Right forelimb (tissue), 1 donor: Measurements from ENCODE around the gene RBL2.

ENCODE experiments used
- DNase-seq: peaks from one replicate; pipeline ENCODE4 v3.0.0-alpha.2; 2018

The RBL2 gene

DNA sequence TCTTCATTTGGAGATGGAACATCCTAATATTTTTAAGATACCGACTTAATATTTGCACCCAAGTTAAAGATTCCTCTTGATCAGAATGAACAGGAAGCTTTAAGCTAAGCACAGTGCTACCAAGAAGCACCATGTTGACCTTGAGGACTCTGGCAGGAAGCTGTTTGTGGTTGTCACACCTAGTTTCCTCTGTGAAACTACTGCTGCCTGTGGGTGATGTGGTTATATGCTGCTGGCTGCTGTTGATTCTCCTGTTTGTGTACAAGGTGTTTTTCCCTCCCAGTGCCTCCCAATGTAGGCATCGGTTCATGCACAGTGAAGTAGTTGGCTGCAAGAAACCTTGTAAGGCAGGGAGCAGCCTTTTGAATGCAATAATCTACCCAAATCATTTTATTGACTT is 23.4 kb downstream of the RBL2 start:
- no peak for DNase-seq

GRCh38 chr16:53458635-53459034 is 24.4 kb downstream of the RBL2 start:
- no peak for DNase-seq

DNA sequence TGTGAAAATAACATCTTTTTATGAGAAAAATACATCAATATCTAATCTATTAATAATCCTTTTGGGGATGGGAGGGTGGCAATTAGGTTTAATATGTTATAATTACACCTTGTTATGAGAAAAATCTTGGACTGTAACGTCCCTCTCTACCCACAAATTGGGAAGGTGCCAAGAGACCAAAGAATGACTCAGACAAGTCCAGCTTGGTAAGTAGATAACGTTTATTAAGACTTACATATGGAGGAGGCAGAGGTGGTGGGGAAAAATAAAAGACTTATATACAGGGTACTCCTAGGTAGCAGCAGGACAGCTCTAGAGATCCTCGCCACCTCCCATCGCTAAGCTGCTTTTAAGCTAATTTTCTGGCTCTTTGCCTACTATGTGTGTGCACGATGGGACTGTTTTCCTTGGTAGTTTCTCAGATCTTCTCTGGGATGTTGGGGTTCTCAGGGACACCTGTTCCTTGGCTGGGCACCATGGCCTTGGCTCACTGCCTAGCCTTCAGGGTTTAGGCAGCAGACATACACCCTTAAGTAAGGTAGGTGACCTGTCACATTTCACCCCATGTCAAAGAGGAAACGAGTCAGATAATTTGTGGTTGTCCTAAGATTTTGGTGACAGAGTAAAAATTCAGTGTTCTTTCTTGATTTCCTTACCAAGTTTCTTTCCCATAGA is 31.5 kb downstream of the RBL2 start:
- no peak for DNase-seq

DNA sequence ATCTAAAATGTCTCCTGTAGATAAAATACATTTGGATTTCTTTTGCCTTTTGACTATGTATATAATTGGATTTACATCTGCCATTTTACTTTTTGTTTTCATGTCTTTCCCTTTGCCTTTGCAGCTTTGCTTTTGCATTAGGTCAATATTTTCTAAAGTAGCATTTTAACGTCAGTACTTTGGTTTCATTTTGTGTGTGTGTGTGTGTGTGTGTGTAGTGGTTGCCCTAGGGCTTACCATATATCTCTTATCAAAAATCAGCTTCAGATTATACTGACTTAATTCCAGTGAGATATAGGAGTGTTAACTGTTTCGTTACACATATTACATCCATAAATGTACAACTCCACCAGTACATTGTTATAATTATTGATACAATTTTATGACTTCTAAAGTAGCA is 42.6 kb downstream of the RBL2 start:
- DNase-seq: no peak

DNA sequence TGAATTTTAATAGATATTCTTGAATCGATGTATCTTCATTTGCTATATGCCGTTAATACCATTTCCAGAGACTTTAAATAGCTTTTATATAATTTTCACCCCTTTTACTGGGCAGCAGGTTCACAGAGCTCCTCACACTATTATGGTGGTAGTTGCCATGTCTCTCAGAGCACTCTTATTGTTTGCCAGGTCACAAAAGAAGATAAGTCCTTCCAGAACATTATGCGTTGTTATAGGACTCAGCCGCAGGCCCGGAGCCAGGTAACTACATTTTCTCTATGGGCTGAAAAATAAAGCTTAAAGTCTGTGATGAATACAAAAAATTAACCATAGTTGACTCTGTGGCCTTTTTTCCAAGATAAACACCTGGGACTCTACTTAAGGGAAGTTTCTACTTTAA is 44.7 kb downstream of the RBL2 start:
- no peak for DNase-seq

DNA sequence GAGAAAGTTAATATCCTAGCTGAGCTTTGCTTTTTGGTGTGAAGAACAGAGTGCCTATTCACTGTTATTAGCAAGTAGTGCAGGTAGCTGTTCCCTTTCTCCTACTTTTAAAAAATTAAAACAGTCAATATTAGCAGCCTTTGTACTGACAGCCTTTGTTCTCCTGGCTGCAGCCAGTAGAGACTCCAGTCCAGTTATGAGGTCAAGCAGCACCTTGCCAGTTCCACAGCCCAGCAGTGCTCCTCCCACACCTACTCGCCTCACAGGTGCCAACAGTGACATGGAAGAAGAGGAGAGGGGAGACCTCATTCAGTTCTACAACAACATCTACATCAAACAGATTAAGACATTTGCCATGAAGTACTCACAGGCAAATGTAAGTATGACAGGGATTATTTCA is 46.1 kb downstream of the RBL2 start:
- no peak for DNase-seq

DNA sequence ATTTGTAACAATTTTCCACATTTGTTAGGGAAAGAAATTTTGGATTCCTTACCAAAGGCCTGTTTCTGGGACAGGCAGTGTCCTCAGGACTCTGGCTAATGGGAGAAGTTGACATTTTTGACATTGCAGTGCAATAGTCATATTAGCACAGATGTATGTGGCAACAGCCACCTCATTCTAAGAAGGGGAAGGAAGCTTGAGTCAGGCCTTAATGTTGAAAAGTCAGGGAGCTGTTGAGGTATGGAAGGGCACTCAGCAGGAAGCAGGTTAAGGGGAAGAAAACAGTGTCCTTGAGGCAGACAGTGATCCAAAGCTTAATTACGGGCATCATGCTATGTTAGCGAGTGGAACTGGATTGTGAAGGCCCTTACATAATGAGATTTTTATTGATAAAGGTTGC is 47.9 kb downstream of the RBL2 start:
- no peak for DNase-seq

- no peak for DNase-seq
Observed at GRCh38 chr16:53484542-53484941, 50.3 kb downstream of the RBL2 start.

- no peak for DNase-seq
Observed at GRCh38 chr16:53486230-53486629, 52.0 kb downstream of the RBL2 start.

DNA sequence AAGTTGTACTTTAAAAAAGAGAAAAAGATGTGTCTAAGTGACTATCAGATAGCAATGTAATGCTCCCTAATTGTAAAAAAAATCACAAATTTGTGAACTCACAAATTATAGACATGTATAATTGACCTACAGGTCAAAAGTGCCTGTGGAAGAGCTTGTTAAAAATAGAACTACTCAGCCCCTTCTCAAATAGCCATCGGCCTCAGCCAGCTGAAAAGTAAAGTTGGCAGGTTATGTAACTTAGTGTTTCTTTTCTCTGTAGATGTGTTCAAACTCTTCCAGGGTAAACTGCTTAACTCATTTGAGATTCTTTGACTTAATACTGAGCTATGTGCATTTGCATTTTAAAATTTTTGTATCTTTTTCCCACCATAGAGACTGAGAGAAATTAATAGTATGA is 55.5 kb downstream of the RBL2 start:
- DNase-seq: no peak

- DNase-seq: no peak
Observed at GRCh38 chr16:53492503-53492902, 58.2 kb downstream of the RBL2 start.

DNA sequence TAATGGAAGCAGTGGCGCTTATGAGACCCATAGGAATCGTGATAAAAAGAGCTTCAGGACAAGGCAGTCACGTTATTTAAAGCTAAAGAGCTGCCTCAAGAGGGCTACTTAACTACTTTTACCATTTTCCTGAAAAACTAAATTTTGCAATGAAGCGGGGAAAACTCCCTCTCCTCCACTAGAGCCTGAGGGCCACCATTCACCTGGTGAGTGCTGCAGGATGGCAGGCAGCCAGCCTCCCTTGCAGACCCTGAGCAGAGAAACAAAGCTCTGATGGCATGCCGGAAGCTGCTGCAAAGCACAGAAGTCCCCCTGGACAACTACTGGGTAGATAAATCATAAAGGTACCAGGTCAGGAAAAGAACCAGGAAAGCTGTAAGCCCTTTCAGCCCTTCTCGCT is 60.4 kb downstream of the RBL2 start:
- DNase-seq: no peak

DNA sequence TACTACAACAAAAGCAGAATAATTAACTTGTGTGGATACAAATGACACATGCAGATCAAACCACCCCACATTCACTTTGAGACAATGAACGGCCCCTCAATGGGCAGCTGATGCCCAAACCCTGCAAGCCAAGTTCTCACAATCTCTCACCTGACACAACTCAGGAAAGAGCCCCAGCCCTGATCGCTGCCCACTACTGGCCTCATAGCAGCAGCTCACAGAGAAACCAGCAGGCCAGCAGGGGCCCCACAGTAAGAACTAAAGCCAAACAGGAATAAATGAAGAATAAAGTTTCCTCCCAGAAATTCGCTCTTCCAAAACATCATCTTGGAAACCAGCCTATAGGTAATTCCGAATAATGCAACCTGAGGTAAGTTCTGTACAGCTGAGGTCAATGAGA is 61.1 kb downstream of the RBL2 start:
- no peak for DNase-seq

DNA sequence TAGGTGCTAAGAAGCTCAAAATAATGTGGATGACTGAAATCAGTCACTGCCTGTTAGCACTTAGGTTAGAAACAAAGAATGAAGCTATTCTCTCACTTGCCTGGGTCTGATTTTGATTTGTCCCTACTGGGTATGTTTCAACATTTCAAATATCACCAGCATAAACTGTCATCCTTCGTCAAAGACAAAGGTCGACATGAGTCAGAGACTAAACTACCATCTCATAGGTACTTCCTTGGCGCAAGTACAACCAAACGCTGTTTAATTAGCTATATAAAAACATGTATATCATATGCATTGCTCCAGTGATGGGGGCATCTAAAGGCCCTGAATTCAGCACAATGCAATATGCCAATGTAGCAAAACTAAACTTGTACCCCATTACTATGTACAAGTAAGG is 64.7 kb downstream of the RBL2 start:
- no peak for DNase-seq

GRCh38 chr16:53501216-53501859 is 67.1 kb downstream of the RBL2 start:
- no peak for DNase-seq

DNA sequence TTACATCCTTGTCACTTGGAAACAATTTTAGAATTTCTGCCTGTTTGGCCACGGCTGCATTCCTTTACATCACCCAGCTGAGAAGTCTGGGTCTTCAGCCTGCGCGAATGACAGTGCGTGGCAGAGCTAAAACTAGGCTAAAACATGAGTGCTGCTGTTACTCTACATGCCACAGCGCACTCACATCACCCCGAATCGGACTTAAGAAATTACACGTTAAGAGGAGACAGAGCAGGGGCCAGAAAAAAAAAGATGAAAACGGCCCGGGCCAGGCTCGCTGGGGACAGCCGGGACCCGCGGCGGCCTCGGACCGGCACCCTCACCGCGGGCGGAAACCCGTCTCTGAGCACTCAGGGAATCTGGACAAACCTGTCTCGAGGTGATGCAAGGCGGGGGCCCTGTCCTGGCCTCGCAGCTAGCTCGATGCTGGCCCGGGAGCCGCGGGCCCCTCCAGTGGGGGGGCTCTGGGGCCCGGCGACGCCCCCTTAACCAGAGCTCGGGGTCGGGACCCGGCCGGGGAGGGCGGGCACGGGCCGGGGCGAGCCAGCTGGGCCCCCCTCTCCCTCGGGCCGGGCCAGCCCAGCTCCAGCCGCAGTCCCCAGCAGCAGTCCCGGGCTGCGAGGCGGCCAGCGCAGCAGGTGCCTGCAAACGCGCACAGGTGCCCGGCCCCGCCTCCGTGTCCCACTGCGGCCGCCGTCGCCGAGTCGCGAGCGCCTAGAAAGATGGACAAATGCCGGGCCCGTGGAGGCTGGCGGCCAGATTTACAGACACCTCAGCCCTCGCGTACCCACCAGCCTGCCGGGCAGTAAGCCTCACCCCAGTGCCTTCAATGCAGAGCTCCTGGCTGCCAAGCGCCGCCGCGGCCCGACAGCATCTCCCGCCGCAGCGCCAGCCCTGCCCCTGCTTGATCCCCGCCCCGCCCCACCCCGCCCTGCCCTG is 68.3 kb downstream of the RBL2 start, which contains the start of gene AKTIP:
AKTIP (minus strand) TSS at position 879 of the 939 bp plus-strand sequence. CDS start 2,950 bp downstream, outside the sequence.
- DNase-seq: no peak

GRCh38 chr16:53503270-53503923 is 69.1 kb downstream of the RBL2 start:
- DNase-seq: peak; percentile 100

GRCh38 chr16:53503991-53504663 is 69.9 kb downstream of the RBL2 start:
- DNase-seq: peak; percentile 73

DNA sequence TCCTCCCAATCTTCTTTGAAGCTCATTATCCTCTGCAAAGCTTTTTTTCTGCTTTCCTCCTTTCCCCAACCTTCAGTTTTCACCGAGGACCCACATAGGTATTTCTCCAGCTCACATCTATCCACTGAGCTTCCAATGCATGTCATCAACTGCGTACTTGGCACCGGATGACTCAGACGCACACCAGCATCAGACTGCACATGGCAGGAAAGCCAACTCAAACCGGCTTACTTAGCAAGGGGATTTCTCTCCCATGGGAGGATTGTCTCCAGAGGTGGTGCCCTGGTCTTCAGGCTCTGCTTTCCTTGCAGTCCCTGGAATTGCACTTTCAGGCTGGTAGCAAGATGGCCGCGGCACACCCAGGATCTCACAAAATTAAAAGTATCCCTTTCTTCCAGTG is 70.4 kb downstream of the RBL2 start:
- no peak for DNase-seq

DNA sequence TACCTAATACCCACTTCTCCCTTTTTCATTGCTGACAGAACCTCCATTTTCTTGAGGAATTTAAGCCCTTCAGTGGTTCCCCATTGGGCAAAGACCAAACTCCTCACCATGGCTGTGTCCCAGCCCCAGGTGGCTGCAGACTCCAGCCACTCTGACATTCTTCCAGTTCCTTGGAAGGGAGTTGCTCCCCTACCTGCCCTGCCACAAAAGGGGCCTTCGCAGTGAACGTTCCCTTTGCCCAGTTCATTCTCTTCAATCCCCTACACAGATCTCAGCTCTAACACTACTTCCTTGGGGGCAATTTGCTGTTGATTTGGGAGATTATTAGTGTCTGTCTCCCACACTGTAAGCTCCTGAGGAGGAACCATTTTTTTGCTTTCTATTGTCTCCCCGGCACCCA is 72.0 kb downstream of the RBL2 start:
- no peak for DNase-seq

- DNase-seq: no peak
Observed at GRCh38 chr16:53507464-53508179, 73.4 kb downstream of the RBL2 start.
